ENCODE data around the gene FCER1G. TPM values are rescaled to one million over a fixed set of nuclear protein-coding genes. Genes with fewer than 3 reads are reported as not detected.
A peak's percentile ranks its signal among the peaks of the same experiment; 100 is the strongest.

The FCER1G gene
- total and polyA plus RNA-seq, 5 experiments from 2014 or later: 27.7 to 107 (median 67.1) TPM

- DNase-seq: no peak
- H3K4me1 Mint-ChIP-seq: peaks cover 36 to 76% (median 72%) of the 10 kb centered on the region in 4 donors
- POLR2A ChIA-PET: interaction anchor here (0.6 to 3.9 kb wide), 6 partner anchors 11 to 192 kb away, joined by 3 to 26 read pairs (median 4); partner anchors contain the start of genes ADAMTS4, B4GALT3 and PPOX
- no peak for ATAC-seq
- no peaks in the 10 kb centered on the region for H3K9me3 Mint-ChIP-seq
- H3K27ac Mint-ChIP-seq: peak overlapping the region in 8 of 10 donors; percentile 62 to 100 (median 82)
- no peaks in the 10 kb centered on the region for H3K27me3 Mint-ChIP-seq
- H3K4me3 Mint-ChIP-seq: peak overlapping the region in 4 of 10 donors; percentile 31 to 62 (median 36)
- H3K36me3 Mint-ChIP-seq: no peaks in the 10 kb centered on the region
Observed at GRCh38 chr1:161188381-161188780, 26.7 kb upstream of the FCER1G start.

- no peak for DNase-seq
- no peaks in the 10 kb centered on the region for H3K9me3 Mint-ChIP-seq
- peak overlapping the region in 6 of 10 donors; percentile 43 to 100 (median 73) for H3K27ac Mint-ChIP-seq
- POLR2A ChIA-PET: no interaction called here
- peak overlapping the region in 1 of 10 donors; percentile 34 for H3K4me3 Mint-ChIP-seq
- no peaks in the 10 kb centered on the region for H3K36me3 Mint-ChIP-seq
- no peaks in the 10 kb centered on the region for H3K27me3 Mint-ChIP-seq
- peaks cover 32 to 73% (median 67%) of the 10 kb centered on the region in 4 donors for H3K4me1 Mint-ChIP-seq
- no peak for ATAC-seq
Observed at GRCh38 chr1:161189036-161189435, 26.1 kb upstream of the FCER1G start.

DNA sequence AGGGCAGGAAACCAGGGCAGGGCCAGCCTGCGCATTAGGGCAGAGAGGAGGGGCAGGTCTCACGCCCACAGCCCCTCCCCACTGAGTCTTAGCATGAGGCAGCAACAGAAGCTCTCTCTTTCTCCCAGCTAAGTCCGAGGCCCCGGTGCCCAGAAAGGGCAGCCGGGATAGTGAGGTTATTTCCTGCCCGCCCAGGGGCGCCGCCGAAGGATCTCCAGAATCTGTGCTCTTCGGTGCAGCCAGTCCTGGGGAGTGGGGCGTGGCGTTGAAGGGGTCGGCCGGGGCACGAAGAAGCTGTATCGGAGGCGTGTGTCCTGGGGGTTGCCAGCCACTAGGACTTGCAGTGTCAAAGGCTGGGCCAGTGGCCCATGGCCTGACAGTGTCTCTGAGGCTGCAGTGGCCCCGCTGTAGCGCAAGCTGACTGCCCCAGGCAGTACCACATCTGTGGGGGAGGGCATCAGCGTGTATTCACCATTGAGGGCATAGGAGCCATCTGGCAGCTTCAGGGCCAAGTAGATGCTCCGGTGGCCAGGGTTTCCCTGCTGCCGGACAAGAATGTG lies 24.1 kb upstream of the FCER1G start:
- H3K36me3 Mint-ChIP-seq: no peaks in the 10 kb centered on the region
- H3K9me3 Mint-ChIP-seq: no peaks in the 10 kb centered on the region
- no peaks in the 10 kb centered on the region for H3K27me3 Mint-ChIP-seq
- H3K4me3 Mint-ChIP-seq: no peak overlapping the region
- DNase-seq (no peak), ATAC-seq (no peak)
- POLR2A ChIA-PET: interaction anchor here (0.5 to 5.8 kb wide), 13 partner anchors 8 to 183 kb away, joined by 3 to 59 read pairs (median 5); partner anchors contain the start of genes B4GALT3, DEDD, NDUFS2 and PPOX
- H3K27ac Mint-ChIP-seq: peak overlapping the region in 3 of 10 donors; percentile 25 to 91 (median 49)
- H3K4me1 Mint-ChIP-seq: peaks cover 21 to 72% (median 61%) of the 10 kb centered on the region in 4 donors

DNA sequence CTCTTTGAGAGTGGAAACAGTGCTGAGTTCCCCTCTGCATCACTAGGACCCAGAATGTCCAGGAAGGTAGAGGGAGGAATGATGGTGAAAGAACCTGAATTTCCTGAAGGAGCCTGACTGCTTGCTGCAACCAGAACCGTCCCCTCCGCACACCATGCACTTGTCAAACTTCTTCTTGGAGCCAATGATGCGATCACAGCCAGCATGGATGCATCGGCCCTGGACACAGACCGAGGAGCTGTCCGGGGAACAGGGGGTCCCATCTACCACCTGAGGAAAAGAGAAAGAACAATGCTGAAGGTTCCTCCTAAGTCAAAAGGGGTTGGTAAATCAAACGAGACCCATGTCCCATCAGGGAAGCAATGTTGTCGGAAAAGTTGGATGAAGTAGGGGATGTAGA lies 23.1 kb upstream of the FCER1G start:
- Mint-ChIP-seq H3K27me3 (no peaks in the 10 kb centered on the region), H3K36me3 (no peaks in the 10 kb centered on the region), H3K9me3 (no peaks in the 10 kb centered on the region), H3K4me3 (no peak overlapping the region), H3K4me1 (peaks cover 17 to 65% (median 53%) of the 10 kb centered on the region in 4 donors), H3K27ac (peak overlapping the region in 5 of 10 donors; percentile 8 to 97 (median 35))
- no peak for DNase-seq
- ATAC-seq: no peak
- POLR2A ChIA-PET: interaction anchor here (1.1 to 5.8 kb wide), 11 partner anchors 10 to 59 kb away, joined by 3 to 59 read pairs (median 5); partner anchors contain the start of genes B4GALT3, DEDD, NDUFS2 and PPOX

DNA sequence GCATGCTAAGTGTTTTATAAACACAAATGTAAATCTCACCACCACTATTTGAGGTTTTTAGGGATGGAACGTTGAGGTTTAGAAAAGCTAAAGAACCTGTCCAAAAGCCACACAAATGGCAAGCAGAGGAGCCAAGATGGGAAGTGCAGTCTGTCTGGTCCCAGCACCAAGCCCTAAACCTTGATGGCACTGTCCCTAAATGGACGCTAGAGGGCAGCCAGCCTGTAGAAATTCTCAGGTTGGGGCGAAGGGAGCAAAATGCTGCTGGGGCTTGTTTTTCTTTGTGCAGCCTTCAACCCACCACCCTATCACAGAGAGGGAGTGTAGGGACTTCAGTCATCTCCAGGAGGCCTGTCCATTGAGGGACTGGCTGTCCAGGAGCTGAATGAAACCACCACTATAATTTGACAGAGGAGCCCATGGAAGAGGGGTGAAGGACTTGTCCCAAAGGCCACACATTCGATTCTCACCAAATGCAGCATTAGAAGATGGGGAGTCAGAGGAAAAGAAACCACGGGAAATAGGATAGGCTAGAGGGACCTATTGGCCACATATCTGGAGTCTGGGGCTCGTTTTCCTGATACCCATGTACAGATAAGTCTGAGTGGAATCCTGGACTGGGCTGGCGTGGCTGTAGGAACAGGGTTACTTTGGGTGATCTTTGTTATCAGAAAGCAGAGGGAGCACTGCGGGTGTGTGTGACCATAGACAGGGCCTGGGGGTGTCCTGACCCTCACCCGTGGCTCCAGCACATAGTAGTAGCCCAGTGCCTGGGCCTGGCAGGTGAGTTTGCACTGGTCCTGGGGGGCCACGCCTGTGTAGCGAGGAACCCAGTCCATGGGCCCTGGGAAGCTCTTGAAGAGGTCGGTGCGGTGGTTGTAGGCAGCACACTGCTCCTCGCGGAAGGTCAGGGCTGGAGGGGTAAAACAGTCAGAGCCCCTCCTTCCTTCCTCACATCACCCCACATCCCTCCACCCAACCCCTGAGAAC lies 22.3 kb upstream of the FCER1G start:
- Mint-ChIP-seq H3K36me3 (no peaks in the 10 kb centered on the region), H3K4me3 (peak overlapping the region in 6 of 10 donors; percentile 44 to 68 (median 54)), H3K27me3 (no peaks in the 10 kb centered on the region), H3K9me3 (no peaks in the 10 kb centered on the region), H3K27ac (peak overlapping the region; percentile 67 to 97 (median 91)), H3K4me1 (peaks cover 10 to 64% (median 47%) of the 10 kb centered on the region in 4 donors)
- POLR2A ChIA-PET: interaction anchor here (0.6 to 5.8 kb wide), 15 partner anchors 9 to 121 kb away, joined by 3 to 59 read pairs (median 5); partner anchors contain the start of genes APOA2, B4GALT3, NDUFS2 and PPOX
- ATAC-seq (peak; percentile 97), DNase-seq (peak; percentile 38 to 86 (median 66))

- Mint-ChIP-seq H3K27ac (peak overlapping the region in 4 of 10 donors; percentile 8 to 91 (median 34)), H3K9me3 (no peaks in the 10 kb centered on the region)
Observed at GRCh38 chr1:161193561-161194235, 21.4 kb upstream of the FCER1G start.

DNA sequence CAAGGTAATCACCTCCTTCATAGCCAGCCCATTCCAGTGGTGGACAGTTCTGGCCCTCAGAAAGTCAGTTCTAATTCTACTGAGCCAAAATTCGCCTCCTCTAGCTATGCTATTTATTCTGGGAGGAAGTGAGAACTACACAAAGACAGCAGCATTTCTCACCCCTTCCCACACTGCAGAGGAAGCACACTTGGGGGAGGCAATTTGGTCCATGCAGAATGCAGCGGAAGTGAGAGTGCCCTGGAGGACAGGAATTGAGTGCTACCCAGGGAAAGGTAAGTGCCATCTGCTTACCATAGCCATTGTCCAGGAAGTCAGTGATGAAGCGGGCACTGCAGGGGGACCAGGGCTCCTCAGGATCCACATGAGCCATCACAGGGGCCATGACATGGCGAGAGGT lies 19.9 kb upstream of the FCER1G start:
- H3K4me3 Mint-ChIP-seq: peak overlapping the region in 5 of 10 donors; percentile 23 to 68 (median 37)
- POLR2A ChIA-PET: interaction anchor here (1.8 to 5.8 kb wide), 4 partner anchors 14 to 31 kb away, joined by 7 to 48 read pairs (median 18); partner anchors contain the start of genes PPOX and TOMM40L
- ATAC-seq: no peak

More at GRCh38 chr1:161193561-161194235, 21.4 kb upstream of the FCER1G start:
- Mint-ChIP-seq H3K27me3 (no peaks in the 10 kb centered on the region), H3K36me3 (no peaks in the 10 kb centered on the region), H3K4me3 (no peak overlapping the region), H3K4me1 (peaks cover 10 to 59% (median 43%) of the 10 kb centered on the region in 4 donors)
- DNase-seq (no peak), ATAC-seq (no peak)
- POLR2A ChIA-PET: interaction anchor here (0.6 to 5.8 kb wide), 12 partner anchors 7 to 120 kb away, joined by 3 to 59 read pairs (median 6); partner anchors contain the start of genes APOA2, NDUFS2, PPOX and SDHC

DNA sequence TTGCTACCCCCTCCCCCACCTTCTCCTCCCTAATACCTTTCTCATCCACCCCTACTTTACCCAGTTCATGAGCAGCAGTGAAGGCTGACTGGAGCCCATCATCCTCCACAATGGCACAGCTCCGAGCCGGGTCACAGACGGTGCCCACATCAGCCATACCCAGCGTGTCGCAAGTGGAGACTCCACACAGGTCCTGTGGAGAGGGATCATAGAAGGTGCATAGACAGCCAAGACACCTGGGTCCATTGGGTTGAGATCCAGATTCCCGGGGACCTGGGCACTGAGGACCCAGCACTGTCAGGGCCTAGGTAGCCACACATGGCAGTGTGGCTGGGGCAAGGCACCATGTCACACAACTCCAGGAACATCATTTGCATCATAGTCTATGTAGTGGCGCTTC lies 19.0 kb upstream of the FCER1G start:
- ATAC-seq (no peak), DNase-seq (no peak)
- Mint-ChIP-seq H3K4me3 (no peak overlapping the region), H3K27ac (peak overlapping the region in 4 of 10 donors; percentile 13 to 71 (median 48)), H3K27me3 (no peaks in the 10 kb centered on the region), H3K9me3 (no peaks in the 10 kb centered on the region), H3K4me1 (peaks cover 20 to 67% (median 56%) of the 10 kb centered on the region in 4 donors), H3K36me3 (no peaks in the 10 kb centered on the region)
- POLR2A ChIA-PET: interaction anchor here (2.5 to 5.8 kb wide), 3 partner anchors 14 to 110 kb away, joined by 6 to 48 read pairs (median 25); partner anchors contain the start of gene PPOX

More for the DNA sequence above, 19.9 kb upstream of the FCER1G start:
- peaks cover 13 to 60% (median 48%) of the 10 kb centered on the region in 4 donors for H3K4me1 Mint-ChIP-seq
- H3K36me3 Mint-ChIP-seq: no peaks in the 10 kb centered on the region
- no peak for DNase-seq
- no peaks in the 10 kb centered on the region for H3K9me3 Mint-ChIP-seq
- peak overlapping the region in 9 of 10 donors; percentile 58 to 92 (median 86) for H3K27ac Mint-ChIP-seq
- H3K27me3 Mint-ChIP-seq: no peaks in the 10 kb centered on the region

- no peaks in the 10 kb centered on the region for H3K9me3 Mint-ChIP-seq
- H3K4me1 Mint-ChIP-seq: peaks cover 25 to 72% (median 60%) of the 10 kb centered on the region in 4 donors
- ATAC-seq: no peak
- peak overlapping the region in 2 of 10 donors; percentile 13 to 52 for H3K27ac Mint-ChIP-seq
- H3K36me3 Mint-ChIP-seq: no peaks in the 10 kb centered on the region
- no peak for DNase-seq
- POLR2A ChIA-PET: interaction anchor here (0.6 to 3.5 kb wide), 6 partner anchors 10 to 110 kb away, joined by 4 to 25 read pairs (median 7); partner anchors contain the start of genes PPOX and TOMM40L
- no peaks in the 10 kb centered on the region for H3K27me3 Mint-ChIP-seq
- H3K4me3 Mint-ChIP-seq: no peak overlapping the region
Observed at GRCh38 chr1:161196521-161197451, 18.3 kb upstream of the FCER1G start.

DNA sequence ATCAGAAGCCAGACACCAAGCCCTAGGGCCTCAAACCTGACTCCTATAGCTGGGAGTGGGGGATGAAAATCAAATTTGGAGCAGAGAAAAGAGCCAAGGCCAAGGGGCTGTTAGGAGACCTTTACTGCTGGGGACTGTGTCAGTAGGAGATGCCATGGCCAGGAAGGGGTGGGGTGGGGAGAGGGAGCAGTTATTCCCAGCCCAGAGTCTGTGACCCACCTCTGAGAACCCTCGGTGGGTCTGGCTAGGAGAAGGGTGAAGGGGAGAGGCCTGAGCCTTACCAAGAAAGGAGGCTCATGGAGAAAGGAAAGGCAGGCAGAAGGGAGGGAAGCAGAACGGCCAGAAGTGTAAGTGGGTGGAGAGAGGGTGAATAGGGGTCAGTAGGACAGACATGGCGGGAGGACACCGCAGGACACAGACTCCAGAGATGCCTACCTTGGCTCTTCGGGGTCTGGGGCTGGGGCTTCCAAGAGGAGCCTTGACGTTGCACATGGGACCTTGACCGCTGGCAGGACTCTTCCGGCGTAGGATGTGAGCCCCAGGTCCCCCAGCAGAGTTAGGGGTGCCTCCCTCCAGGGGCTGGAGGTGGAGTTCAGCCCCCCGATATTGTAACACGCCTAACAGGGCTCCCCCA lies 17.4 kb upstream of the FCER1G start:
- ATAC-seq: no peak
- Mint-ChIP-seq H3K9me3 (no peaks in the 10 kb centered on the region), H3K27me3 (no peaks in the 10 kb centered on the region), H3K4me1 (peaks cover 22 to 72% (median 55%) of the 10 kb centered on the region in 4 donors), H3K36me3 (no peaks in the 10 kb centered on the region), H3K27ac (peak overlapping the region in 3 of 10 donors; percentile 40 to 84 (median 43)), H3K4me3 (peak overlapping the region in 1 of 10 donors; percentile 51)
- POLR2A ChIA-PET: interaction anchor here (1.9 to 3.5 kb wide), 3 partner anchors 28 to 109 kb away, joined by 6 to 11 read pairs (median 8); partner anchors contain the start of genes PPOX and TOMM40L
- no peak for DNase-seq
